Measurements from ENCODE around the gene PXN.

DNA sequence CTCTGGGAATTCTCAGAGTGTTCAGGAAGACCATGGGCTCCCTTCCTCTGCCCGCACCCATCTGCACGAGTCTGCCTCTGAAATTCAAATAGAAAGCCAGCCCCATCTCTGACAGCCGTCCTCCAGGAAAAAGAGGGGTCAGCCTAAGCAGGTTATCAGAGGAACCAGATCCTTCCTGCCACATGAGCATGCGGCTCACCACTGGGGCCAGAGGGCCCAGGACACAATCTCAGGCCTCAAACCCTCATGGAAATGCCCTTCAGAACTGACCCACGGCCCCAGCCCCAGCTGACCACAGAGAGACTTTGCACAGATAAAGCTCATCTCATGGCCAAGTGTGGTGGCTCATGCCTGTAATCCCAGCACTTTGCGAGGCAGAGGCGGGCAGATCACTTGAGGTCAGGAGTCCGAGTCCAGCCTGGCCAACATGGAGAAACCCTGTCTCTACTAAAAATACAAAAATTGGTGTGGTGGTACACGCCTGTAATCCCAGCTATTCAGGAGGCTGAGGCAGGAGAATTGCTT lies 23.2 kb downstream of the PXN start:
- TF ChIP-seq POLR2A (IDR thresholded peaks at IDR 0.05; ENCODE audit: low read depth, low read length) (no peak), POLR2AphosphoS5 (IDR thresholded peaks at IDR 0.05; ENCODE audit: low read depth, low read length) (no peak)
